Measurements from ENCODE around the gene STYXL1.

Gene STYXL1

DNA sequence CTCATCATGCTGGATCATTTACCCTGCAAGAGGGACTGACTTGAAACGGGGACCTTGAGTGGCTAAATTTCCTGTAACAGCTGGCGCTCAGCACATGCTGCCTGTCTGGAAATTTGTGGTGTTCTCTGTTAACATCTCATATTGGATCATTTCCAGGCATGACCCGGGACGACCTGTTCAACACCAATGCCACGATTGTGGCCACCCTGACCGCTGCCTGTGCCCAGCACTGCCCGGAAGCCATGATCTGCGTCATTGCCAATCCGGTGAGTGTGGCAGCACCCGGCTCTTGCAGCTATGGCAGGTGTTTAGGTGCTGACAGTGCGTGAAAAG is 10.0 kb upstream of the STYXL1 start:
- H2BK12ac ChIP-seq (ENCODE audit: low read length) = no peak overlapping the region
- H3K14ac ChIP-seq (ENCODE audit: low read length) = no peak overlapping the region
- H2BK5ac ChIP-seq (ENCODE audit: low read length) = no peak overlapping the region
- no CpG with 5 or more reads among the region's 11 CpGs for WGBS, 2 donors (ENCODE audit: extremely low coverage in 2 of 2, insufficient read length in 2 of 2, insufficient replicate concordance in 1 of 2)
- no peak overlapping the region for H3K18ac ChIP-seq (ENCODE audit: low read length)
- H3K4me1 ChIP-seq (ENCODE audit: control insufficient read depth in 2 of 2, insufficient read depth in 1 of 2, low read depth in 1 of 2, low read length in 2 of 2) = no peaks in the 10 kb centered on the region
- H3K23ac ChIP-seq (ENCODE audit: low read depth, low read length, poor library complexity) = no peak overlapping the region
- H2BK120ac ChIP-seq (ENCODE audit: low read depth, low read length) = no peak overlapping the region
- DNase-seq (ENCODE audit: low spot score) = no peak
- H4K8ac ChIP-seq (ENCODE audit: low read depth, low read length) = no peak overlapping the region
- no peak overlapping the region for H3K4ac ChIP-seq (ENCODE audit: low read length)
- H3K9ac ChIP-seq (ENCODE audit: low read depth, low read length, poor library complexity) = no peak overlapping the region
- no peaks in the 10 kb centered on the region for H3K9me3 ChIP-seq (replicated peaks in 1 of 2; ENCODE audit: control insufficient read depth in 2 of 2, insufficient read depth in 1 of 2, low read depth in 1 of 2, low read length in 2 of 2)
- H2AK5ac ChIP-seq (ENCODE audit: low read depth, low read length) = no peak overlapping the region
- H3K4me2 ChIP-seq (ENCODE audit: insufficient read depth, low read length, poor library complexity, severe bottlenecking) = no peak overlapping the region
- H2BK15ac ChIP-seq (ENCODE audit: low read length) = no peak overlapping the region
- H4K91ac ChIP-seq (ENCODE audit: low read depth, low read length, poor library complexity) = no peak overlapping the region
- H3K4me3 ChIP-seq (ENCODE audit: low read length in 2 of 2) = no peak overlapping the region
- H2AFZ ChIP-seq (ENCODE audit: low read length) = no peak overlapping the region
- H3K27me3 ChIP-seq (ENCODE audit: control insufficient read depth in 3 of 3, insufficient read depth in 3 of 3, low read depth in 1 of 3, low read length in 3 of 3) = no peaks in the 10 kb centered on the region
- peaks cover 52 to 100% of the 10 kb centered on the region in 2 donors for H3K36me3 ChIP-seq (replicated peaks in 1 of 2; ENCODE audit: control insufficient read depth in 2 of 2, insufficient read depth in 2 of 2, low read length in 2 of 2)
- H3K27ac ChIP-seq (replicated peaks; ENCODE audit: low read length) = no peak overlapping the region
- peaks cover under 1% of the 10 kb centered on the region for H3K79me1 ChIP-seq (ENCODE audit: low read depth, low read length)

DNA sequence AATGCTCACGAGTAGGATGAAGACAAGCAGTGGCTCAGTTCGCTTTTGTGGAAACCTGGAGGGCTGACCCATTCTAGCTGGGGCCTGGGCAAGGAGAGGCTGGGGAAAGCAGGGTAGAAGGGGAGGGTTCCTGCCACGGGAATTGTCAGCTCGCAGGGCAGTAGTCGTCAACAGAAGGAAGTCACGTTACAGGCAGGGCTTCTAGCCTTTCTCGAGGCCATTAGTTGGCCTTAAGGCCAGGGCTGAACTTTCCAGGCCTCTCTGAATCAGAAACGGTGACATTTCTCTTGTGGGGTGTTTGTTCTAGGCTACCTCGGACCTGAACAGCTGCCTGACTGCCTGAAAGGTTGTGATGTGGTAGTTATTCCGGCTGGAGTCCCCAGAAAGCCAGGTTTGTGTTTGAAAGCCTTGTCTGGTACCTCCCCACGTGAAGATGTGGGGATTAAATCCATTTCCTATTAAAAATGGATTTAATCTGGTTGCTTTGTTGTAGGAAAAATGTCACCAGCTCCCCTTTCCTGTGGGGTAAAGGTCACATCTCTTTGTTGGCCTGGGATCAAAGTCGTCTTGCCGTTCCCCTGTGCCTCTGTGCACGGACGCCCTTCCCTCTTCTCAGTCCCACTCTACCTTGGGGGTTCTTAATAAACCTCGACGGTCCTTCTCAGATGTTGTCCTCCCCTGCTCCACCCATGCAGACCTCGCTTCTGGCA is 9.5 kb upstream of the STYXL1 start:
- Histone ChIP-seq H3K4me3 (ENCODE audit: low read length in 2 of 2) (peak overlapping the region in 1 of 2 donors; percentile 59), H3K14ac (ENCODE audit: low read length) (no peak overlapping the region), H3K9ac (ENCODE audit: low read depth, low read length, poor library complexity) (no peak overlapping the region), H3K27me3 (ENCODE audit: control insufficient read depth in 3 of 3, insufficient read depth in 3 of 3, low read depth in 1 of 3, low read length in 3 of 3) (no peaks in the 10 kb centered on the region), H2AFZ (ENCODE audit: low read length) (no peak overlapping the region), H2BK5ac (ENCODE audit: low read length) (no peak overlapping the region), H3K9me3 (replicated peaks in 1 of 2; ENCODE audit: control insufficient read depth in 2 of 2, insufficient read depth in 1 of 2, low read depth in 1 of 2, low read length in 2 of 2) (no peaks in the 10 kb centered on the region), H3K27ac (replicated peaks; ENCODE audit: low read length) (no peak overlapping the region), H3K18ac (ENCODE audit: low read length) (no peak overlapping the region), H2BK12ac (ENCODE audit: low read length) (no peak overlapping the region), H4K91ac (ENCODE audit: low read depth, low read length, poor library complexity) (no peak overlapping the region), H2BK120ac (ENCODE audit: low read depth, low read length) (no peak overlapping the region), H3K23ac (ENCODE audit: low read depth, low read length, poor library complexity) (no peak overlapping the region), H3K4ac (ENCODE audit: low read length) (no peak overlapping the region), H3K4me1 (ENCODE audit: control insufficient read depth in 2 of 2, insufficient read depth in 1 of 2, low read depth in 1 of 2, low read length in 2 of 2) (no peaks in the 10 kb centered on the region), H3K4me2 (ENCODE audit: insufficient read depth, low read length, poor library complexity, severe bottlenecking) (no peak overlapping the region), H4K8ac (ENCODE audit: low read depth, low read length) (no peak overlapping the region), H3K36me3 (replicated peaks in 1 of 2; ENCODE audit: control insufficient read depth in 2 of 2, insufficient read depth in 2 of 2, low read length in 2 of 2) (peaks cover 48 to 98% of the 10 kb centered on the region in 2 donors), H3K79me1 (ENCODE audit: low read depth, low read length) (peaks cover 2% of the 10 kb centered on the region), H2BK15ac (ENCODE audit: low read length) (no peak overlapping the region), H2AK5ac (ENCODE audit: low read depth, low read length) (no peak overlapping the region)
- WGBS, 2 donors (ENCODE audit: extremely low coverage in 2 of 2, insufficient read length in 2 of 2, insufficient replicate concordance in 1 of 2) = no CpG with 5 or more reads among the region's 18 CpGs
- no peak for DNase-seq (ENCODE audit: low spot score)

DNA sequence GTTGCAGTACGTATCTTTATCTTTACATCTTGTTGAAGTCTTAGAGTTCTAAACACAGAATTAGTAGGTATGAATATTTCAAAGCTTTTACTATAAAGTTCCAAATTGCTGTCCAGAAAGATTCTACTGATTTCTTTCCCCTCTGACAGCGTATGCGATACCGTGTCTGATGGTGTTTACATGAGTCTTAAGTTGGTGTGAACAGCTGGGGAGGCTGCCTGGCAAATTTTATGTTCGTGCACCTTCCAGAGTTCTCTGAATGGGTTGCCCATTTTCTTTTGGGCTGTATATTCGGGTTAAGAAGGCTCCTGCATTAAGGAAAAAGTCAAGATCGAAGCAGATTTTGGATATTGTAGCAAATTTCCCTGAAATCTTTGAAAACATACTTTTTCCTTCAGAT is 8.4 kb upstream of the STYXL1 start:
- H3K14ac ChIP-seq (ENCODE audit: low read length) = no peak overlapping the region

DNA sequence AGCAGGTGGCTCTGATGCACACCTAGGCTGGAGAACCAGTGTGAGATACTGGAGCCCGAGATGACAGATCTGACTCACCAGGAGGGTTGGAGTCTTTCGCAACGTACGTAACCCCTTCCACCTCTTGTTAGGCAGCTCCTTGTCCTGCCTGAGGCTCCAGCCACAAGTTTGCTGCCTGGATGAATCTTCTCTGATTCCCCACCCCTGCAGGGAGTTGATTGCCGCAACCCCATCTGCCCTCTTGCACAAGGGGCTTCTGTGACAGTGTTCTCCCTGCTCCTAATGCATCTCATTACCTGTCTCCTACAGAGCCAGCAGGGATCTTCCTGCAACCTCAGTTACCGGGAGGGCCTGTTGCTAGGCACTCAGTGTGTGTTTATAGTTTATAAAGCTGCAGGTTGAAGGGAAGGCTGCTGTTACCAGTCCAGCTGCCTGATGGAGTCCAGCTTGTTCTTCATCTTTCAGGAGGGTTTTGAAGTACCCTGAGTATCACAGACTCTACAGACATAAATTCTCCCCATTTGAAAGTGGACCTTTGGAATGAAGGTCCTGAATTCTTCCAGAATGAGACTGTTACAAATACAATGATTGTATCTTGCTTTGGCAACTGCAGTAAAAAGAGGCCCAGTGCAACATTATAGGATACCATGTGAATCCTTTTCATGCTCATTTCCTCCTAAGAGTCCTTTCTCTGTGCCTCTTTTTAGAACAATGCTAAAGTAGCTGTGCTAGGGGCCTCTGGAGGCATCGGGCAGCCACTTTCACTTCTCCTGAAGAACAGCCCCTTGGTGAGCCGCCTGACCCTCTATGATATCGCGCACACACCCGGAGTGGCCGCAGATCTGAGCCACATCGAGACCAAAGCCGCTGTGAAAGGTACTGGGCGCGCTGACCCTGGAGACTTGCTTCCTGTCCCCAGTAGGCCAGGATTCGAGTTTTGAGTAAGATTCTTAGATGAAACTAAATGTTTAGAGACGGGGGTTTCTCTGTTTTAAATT is 6.6 kb upstream of the STYXL1 start:
- Histone ChIP-seq H2BK120ac (ENCODE audit: low read depth, low read length) (no peak overlapping the region), H2BK5ac (ENCODE audit: low read length) (no peak overlapping the region), H2BK15ac (ENCODE audit: low read length) (no peak overlapping the region), H3K27me3 (ENCODE audit: control insufficient read depth in 3 of 3, insufficient read depth in 3 of 3, low read depth in 1 of 3, low read length in 3 of 3) (no peaks in the 10 kb centered on the region), H3K14ac (ENCODE audit: low read length) (no peak overlapping the region), H3K9me3 (replicated peaks in 1 of 2; ENCODE audit: control insufficient read depth in 2 of 2, insufficient read depth in 1 of 2, low read depth in 1 of 2, low read length in 2 of 2) (no peaks in the 10 kb centered on the region), H2AK5ac (ENCODE audit: low read depth, low read length) (no peak overlapping the region), H3K79me1 (ENCODE audit: low read depth, low read length) (peaks cover 4% of the 10 kb centered on the region), H3K36me3 (replicated peaks in 1 of 2; ENCODE audit: control insufficient read depth in 2 of 2, insufficient read depth in 2 of 2, low read length in 2 of 2) (peaks cover 26 to 92% of the 10 kb centered on the region in 2 donors), H3K9ac (ENCODE audit: low read depth, low read length, poor library complexity) (no peak overlapping the region), H3K4ac (ENCODE audit: low read length) (no peak overlapping the region), H4K8ac (ENCODE audit: low read depth, low read length) (no peak overlapping the region), H3K23ac (ENCODE audit: low read depth, low read length, poor library complexity) (no peak overlapping the region), H2AFZ (ENCODE audit: low read length) (no peak overlapping the region), H3K18ac (ENCODE audit: low read length) (no peak overlapping the region), H3K27ac (replicated peaks; ENCODE audit: low read length) (no peak overlapping the region), H4K91ac (ENCODE audit: low read depth, low read length, poor library complexity) (no peak overlapping the region), H2BK12ac (ENCODE audit: low read length) (no peak overlapping the region), H3K4me1 (ENCODE audit: control insufficient read depth in 2 of 2, insufficient read depth in 1 of 2, low read depth in 1 of 2, low read length in 2 of 2) (no peaks in the 10 kb centered on the region), H3K4me3 (ENCODE audit: low read length in 2 of 2) (no peak overlapping the region), H3K4me2 (ENCODE audit: insufficient read depth, low read length, poor library complexity, severe bottlenecking) (no peak overlapping the region)
- no peak for DNase-seq (ENCODE audit: low spot score)
- no CpG with 5 or more reads among the region's 18 CpGs for WGBS, 2 donors (ENCODE audit: extremely low coverage in 2 of 2, insufficient read length in 2 of 2, insufficient replicate concordance in 1 of 2)

More for the DNA sequence above, 8.4 kb upstream of the STYXL1 start:
- no peak overlapping the region for H2AK5ac ChIP-seq (ENCODE audit: low read depth, low read length)
- no peak overlapping the region for H3K4ac ChIP-seq (ENCODE audit: low read length)
- H3K27me3 ChIP-seq (ENCODE audit: control insufficient read depth in 3 of 3, insufficient read depth in 3 of 3, low read depth in 1 of 3, low read length in 3 of 3) = no peaks in the 10 kb centered on the region
- H3K9me3 ChIP-seq (replicated peaks in 1 of 2; ENCODE audit: control insufficient read depth in 2 of 2, insufficient read depth in 1 of 2, low read depth in 1 of 2, low read length in 2 of 2) = no peaks in the 10 kb centered on the region
- no peak overlapping the region for H3K4me3 ChIP-seq (ENCODE audit: low read length in 2 of 2)
- H2BK5ac ChIP-seq (ENCODE audit: low read length) = no peak overlapping the region
- no peak overlapping the region for H4K8ac ChIP-seq (ENCODE audit: low read depth, low read length)
- no peak overlapping the region for H3K23ac ChIP-seq (ENCODE audit: low read depth, low read length, poor library complexity)
- peaks cover 41 to 96% of the 10 kb centered on the region in 2 donors for H3K36me3 ChIP-seq (replicated peaks in 1 of 2; ENCODE audit: control insufficient read depth in 2 of 2, insufficient read depth in 2 of 2, low read length in 2 of 2)
- H3K27ac ChIP-seq (replicated peaks; ENCODE audit: low read length) = no peak overlapping the region
- H3K9ac ChIP-seq (ENCODE audit: low read depth, low read length, poor library complexity) = no peak overlapping the region
- no peak for DNase-seq (ENCODE audit: low spot score)
- no peak overlapping the region for H3K18ac ChIP-seq (ENCODE audit: low read length)
- H3K4me1 ChIP-seq (ENCODE audit: control insufficient read depth in 2 of 2, insufficient read depth in 1 of 2, low read depth in 1 of 2, low read length in 2 of 2) = no peaks in the 10 kb centered on the region
- WGBS, 2 donors (ENCODE audit: extremely low coverage in 2 of 2, insufficient read length in 2 of 2, insufficient replicate concordance in 1 of 2) = no CpG with 5 or more reads among the region's 7 CpGs
- H4K91ac ChIP-seq (ENCODE audit: low read depth, low read length, poor library complexity) = no peak overlapping the region
- peaks cover 4% of the 10 kb centered on the region for H3K79me1 ChIP-seq (ENCODE audit: low read depth, low read length)
- no peak overlapping the region for H3K4me2 ChIP-seq (ENCODE audit: insufficient read depth, low read length, poor library complexity, severe bottlenecking)
- H2BK120ac ChIP-seq (ENCODE audit: low read depth, low read length) = no peak overlapping the region
- no peak overlapping the region for H2AFZ ChIP-seq (ENCODE audit: low read length)
- H2BK12ac ChIP-seq (ENCODE audit: low read length) = no peak overlapping the region
- H2BK15ac ChIP-seq (ENCODE audit: low read length) = no peak overlapping the region
